Measurements from ENCODE around the gene LY9. TPM values are rescaled to one million over a fixed set of nuclear protein-coding genes. Genes with fewer than 3 reads are reported as not detected.

Gene LY9
- total RNA-seq, 5 donors from 2014 or later (not counting 1 experiment from before 2014, with no cell fraction given) = 95.4 to 127 (median 101) TPM

DNA sequence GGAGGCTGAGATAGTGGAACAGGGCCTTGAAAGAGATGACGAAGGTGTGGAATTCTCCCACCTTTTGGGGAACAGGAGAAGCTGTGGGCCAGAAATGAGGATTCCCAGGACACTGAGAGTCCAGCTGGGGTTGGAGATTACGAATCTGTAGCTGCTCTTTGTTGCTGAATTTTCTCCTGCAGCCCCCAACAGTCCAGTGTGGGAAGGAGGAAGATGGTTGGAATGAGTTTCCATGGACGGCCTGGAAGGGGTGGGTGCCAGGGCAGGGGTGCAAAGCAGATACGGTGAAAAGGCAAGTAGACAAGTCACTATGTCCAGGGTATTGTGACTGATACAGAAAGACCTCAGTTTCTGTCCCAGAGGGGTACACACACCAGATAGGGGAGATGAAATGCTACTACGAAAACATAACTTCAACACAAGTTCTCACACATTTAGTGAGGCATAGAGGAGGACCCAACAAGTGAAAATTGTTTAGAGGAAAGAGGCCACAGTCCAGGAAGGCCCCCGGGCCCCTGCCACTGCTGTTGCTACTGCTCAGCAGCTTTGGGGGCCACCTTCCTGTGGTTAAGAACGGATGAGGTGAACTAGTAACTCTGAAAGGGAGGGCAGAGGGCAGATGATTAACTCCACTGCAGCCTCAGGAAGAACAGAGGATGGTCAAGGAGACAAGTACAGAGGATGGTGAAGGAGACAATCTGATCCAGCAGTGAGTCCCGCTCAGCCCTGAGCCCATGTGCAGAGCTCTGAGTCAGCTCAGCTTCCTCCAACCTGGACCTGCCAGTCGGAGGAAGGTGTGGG, 59.4 kb downstream of the LY9 start:
- CTCF ChIA-PET = interaction anchor here (0.6 to 1.4 kb wide), 5 partner anchors 18 to 87 kb away, joined by 3 to 6 read pairs (median 4); no protein-coding TSS in a partner anchor
- Mint-ChIP-seq H3K4me1 (peaks cover 3 to 18% (median 7%) of the 10 kb centered on the region in 3 donors), H3K27me3 (no peaks in the 10 kb centered on the region), H3K9me3 (no peaks in the 10 kb centered on the region), H3K27ac (no peak overlapping the region), H3K4me3 (no peak overlapping the region), H3K36me3 (no peaks in the 10 kb centered on the region)
- no peaks in the 10 kb centered on the region for H3K9me3 ChIP-seq
- peak overlapping the region; percentile 58 for H3K27ac ChIP-seq (ENCODE audit: low read length)
- ATAC-seq (replicated peaks in 1 of 4) (peak; percentile 48 to 83 (median 74)), DNase-seq (peak in 9 of 35 experiments; percentile 10 to 34 (median 28))
- H3K27me3 ChIP-seq (replicated peaks in 1 of 2; ENCODE audit: control insufficient read depth in 2 of 2, extremely low read depth in 1 of 2, insufficient read depth in 2 of 2, low read length in 1 of 2) = no peaks in the 10 kb centered on the region
- H3K36me3 ChIP-seq (ENCODE audit: control insufficient read depth in 2 of 2, extremely low read depth in 1 of 2, insufficient read depth in 1 of 2, low read length in 1 of 2) = no peaks in the 10 kb centered on the region
- WGBS (ENCODE audit: insufficient coverage) = 38% methylated on average over 7 of the region's 9 CpGs
- POLR2A ChIA-PET = no interaction called here
- H3K4me3 ChIP-seq (ENCODE audit: control insufficient read depth in 1 of 2, extremely low read depth in 1 of 2, low read length in 1 of 2) = no peak overlapping the region
- peaks cover 13 to 46% of the 10 kb centered on the region in 2 experiments for H3K4me1 ChIP-seq (ENCODE audit: control insufficient read depth in 1 of 2, extremely low read depth in 1 of 2, insufficient read depth in 2 of 2, low read length in 2 of 2)

DNA sequence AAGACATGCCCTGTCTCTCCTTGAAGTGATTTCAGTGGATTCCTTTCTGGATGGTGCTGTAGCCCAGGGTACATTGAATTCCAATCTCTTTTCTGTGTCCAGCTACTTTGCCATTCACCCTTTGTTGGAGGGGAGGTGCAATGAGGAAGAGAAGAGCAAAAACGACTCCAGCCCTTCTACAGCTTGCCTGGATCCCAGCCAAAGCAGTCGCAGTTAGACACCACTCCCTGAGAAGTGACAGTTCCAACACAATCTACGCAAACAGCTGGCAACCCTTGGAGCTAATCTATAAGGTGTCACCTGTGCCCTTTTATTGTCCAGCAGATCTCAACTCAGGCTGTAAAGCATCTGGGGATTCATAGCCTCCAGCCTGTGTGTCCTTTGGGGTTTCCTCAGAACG, 62.1 kb downstream of the LY9 start:
- 48% methylated on average over 4 of the region's 4 CpGs for WGBS (ENCODE audit: insufficient coverage)
- H3K4me1 Mint-ChIP-seq = peaks cover 14 to 38% (median 19%) of the 10 kb centered on the region in 3 donors
- DNase-seq (no peak), ATAC-seq (replicated peaks in 1 of 4) (no peak)
- ChIA-PET CTCF (interaction anchor here in 1 of 2 donors (0.6 to 1.1 kb wide), 2 partner anchors 15 to 172 kb away, joined by 3 to 4 read pairs; no protein-coding TSS in a partner anchor), POLR2A (no interaction called here)
- no peak overlapping the region for H3K27ac Mint-ChIP-seq
- H3K9me3 Mint-ChIP-seq = no peaks in the 10 kb centered on the region
- Histone ChIP-seq H3K4me3 (ENCODE audit: control insufficient read depth in 1 of 2, extremely low read depth in 1 of 2, low read length in 1 of 2) (no peak overlapping the region), H3K27me3 (replicated peaks in 1 of 2; ENCODE audit: control insufficient read depth in 2 of 2, extremely low read depth in 1 of 2, insufficient read depth in 2 of 2, low read length in 1 of 2) (no peaks in the 10 kb centered on the region), H3K36me3 (ENCODE audit: control insufficient read depth in 2 of 2, extremely low read depth in 1 of 2, insufficient read depth in 1 of 2, low read length in 1 of 2) (no peaks in the 10 kb centered on the region), H3K27ac (ENCODE audit: low read length) (peak overlapping the region; percentile 4), H3K4me1 (ENCODE audit: control insufficient read depth in 1 of 2, extremely low read depth in 1 of 2, insufficient read depth in 2 of 2, low read length in 2 of 2) (peaks cover 15 to 62% of the 10 kb centered on the region in 2 experiments), H3K9me3 (no peaks in the 10 kb centered on the region)
- H3K4me3 Mint-ChIP-seq = no peak overlapping the region
- no peaks in the 10 kb centered on the region for H3K36me3 Mint-ChIP-seq
- H3K27me3 Mint-ChIP-seq = no peaks in the 10 kb centered on the region

DNA sequence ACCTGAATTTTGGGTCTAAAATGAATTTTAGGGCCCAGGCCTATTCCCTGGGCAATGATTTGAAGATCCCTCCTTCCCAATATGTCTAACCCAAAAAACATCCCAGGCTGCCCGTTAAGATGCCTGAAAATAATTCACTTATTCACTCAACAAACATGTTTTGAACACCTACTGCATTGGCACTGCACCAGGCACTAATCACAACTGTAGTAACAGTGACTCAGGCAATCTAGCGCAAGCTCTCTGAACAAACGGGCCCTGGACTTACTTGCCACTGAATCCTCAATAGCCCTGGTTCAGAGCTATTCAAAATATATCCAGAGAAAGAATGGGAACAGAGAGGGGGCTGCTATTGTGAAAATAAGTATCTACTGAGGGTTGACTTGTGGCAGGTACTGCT, 62.5 kb downstream of the LY9 start:
- Histone ChIP-seq H3K4me3 (ENCODE audit: control insufficient read depth in 1 of 2, extremely low read depth in 1 of 2, low read length in 1 of 2) (no peak overlapping the region), H3K9me3 (no peaks in the 10 kb centered on the region), H3K27me3 (replicated peaks in 1 of 2; ENCODE audit: control insufficient read depth in 2 of 2, extremely low read depth in 1 of 2, insufficient read depth in 2 of 2, low read length in 1 of 2) (no peaks in the 10 kb centered on the region), H3K27ac (ENCODE audit: low read length) (no peak overlapping the region), H3K4me1 (ENCODE audit: control insufficient read depth in 1 of 2, extremely low read depth in 1 of 2, insufficient read depth in 2 of 2, low read length in 2 of 2) (peaks cover 15 to 65% of the 10 kb centered on the region in 2 experiments), H3K36me3 (ENCODE audit: control insufficient read depth in 2 of 2, extremely low read depth in 1 of 2, insufficient read depth in 1 of 2, low read length in 1 of 2) (no peaks in the 10 kb centered on the region)
- POLR2A ChIA-PET = no interaction called here
- no peaks in the 10 kb centered on the region for H3K9me3 Mint-ChIP-seq
- no peak overlapping the region for H3K4me3 Mint-ChIP-seq
- ATAC-seq (replicated peaks in 1 of 4) = no peak
- peak overlapping the region in 1 of 2 donors; percentile 15 for H3K27ac Mint-ChIP-seq
- CTCF ChIA-PET = interaction anchor here (0.6 to 1.1 kb wide), 2 partner anchors 15 to 67 kb away, joined by 4 read pairs; no protein-coding TSS in a partner anchor
- H3K27me3 Mint-ChIP-seq = no peaks in the 10 kb centered on the region
- DNase-seq = no peak
- H3K4me1 Mint-ChIP-seq = peaks cover 14 to 40% (median 20%) of the 10 kb centered on the region in 3 donors
- 67% methylated on average over 1 of the region's 3 CpGs for WGBS (ENCODE audit: insufficient coverage)
- H3K36me3 Mint-ChIP-seq = no peaks in the 10 kb centered on the region

DNA sequence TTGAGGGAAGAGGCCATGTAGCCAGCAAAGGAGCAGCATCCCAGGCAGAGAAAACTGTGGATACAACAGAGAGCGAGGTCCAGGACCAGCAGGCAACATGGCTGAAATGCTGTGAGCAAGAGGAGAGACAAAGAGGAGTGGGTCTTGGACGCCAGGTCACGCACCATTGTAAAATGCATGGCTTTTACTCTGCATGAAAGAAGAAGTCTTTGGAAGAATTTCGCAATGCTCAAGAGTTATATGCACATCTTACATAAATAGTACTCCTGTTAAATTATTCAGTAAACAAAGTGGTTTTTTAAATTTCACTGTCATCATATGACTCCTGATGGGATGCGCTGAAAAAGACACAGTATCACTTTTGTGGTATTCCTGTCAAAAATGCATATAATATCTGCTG, 63.2 kb downstream of the LY9 start:
- DNase-seq = no peak
- Histone ChIP-seq H3K27ac (ENCODE audit: low read length) (no peak overlapping the region), H3K27me3 (replicated peaks in 1 of 2; ENCODE audit: control insufficient read depth in 2 of 2, extremely low read depth in 1 of 2, insufficient read depth in 2 of 2, low read length in 1 of 2) (no peaks in the 10 kb centered on the region), H3K4me3 (ENCODE audit: control insufficient read depth in 1 of 2, extremely low read depth in 1 of 2, low read length in 1 of 2) (no peak overlapping the region), H3K9me3 (no peaks in the 10 kb centered on the region), H3K36me3 (ENCODE audit: control insufficient read depth in 2 of 2, extremely low read depth in 1 of 2, insufficient read depth in 1 of 2, low read length in 1 of 2) (no peaks in the 10 kb centered on the region), H3K4me1 (ENCODE audit: control insufficient read depth in 1 of 2, extremely low read depth in 1 of 2, insufficient read depth in 2 of 2, low read length in 2 of 2) (peaks cover 15 to 66% of the 10 kb centered on the region in 2 experiments)
- CTCF ChIA-PET = interaction anchor here in 1 of 2 donors (0.6 kb wide), 1 partner anchor 66 kb away, joined by 4 read pairs; no protein-coding TSS in a partner anchor
- Mint-ChIP-seq H3K9me3 (no peaks in the 10 kb centered on the region), H3K27me3 (no peaks in the 10 kb centered on the region), H3K4me1 (peaks cover 17 to 44% (median 21%) of the 10 kb centered on the region in 3 donors), H3K27ac (no peak overlapping the region), H3K36me3 (no peaks in the 10 kb centered on the region), H3K4me3 (no peak overlapping the region)
- ATAC-seq (replicated peaks in 1 of 4) = no peak
- POLR2A ChIA-PET = no interaction called here
- WGBS (ENCODE audit: insufficient coverage) = 100% methylated on average over 1 of the region's 5 CpGs

DNA sequence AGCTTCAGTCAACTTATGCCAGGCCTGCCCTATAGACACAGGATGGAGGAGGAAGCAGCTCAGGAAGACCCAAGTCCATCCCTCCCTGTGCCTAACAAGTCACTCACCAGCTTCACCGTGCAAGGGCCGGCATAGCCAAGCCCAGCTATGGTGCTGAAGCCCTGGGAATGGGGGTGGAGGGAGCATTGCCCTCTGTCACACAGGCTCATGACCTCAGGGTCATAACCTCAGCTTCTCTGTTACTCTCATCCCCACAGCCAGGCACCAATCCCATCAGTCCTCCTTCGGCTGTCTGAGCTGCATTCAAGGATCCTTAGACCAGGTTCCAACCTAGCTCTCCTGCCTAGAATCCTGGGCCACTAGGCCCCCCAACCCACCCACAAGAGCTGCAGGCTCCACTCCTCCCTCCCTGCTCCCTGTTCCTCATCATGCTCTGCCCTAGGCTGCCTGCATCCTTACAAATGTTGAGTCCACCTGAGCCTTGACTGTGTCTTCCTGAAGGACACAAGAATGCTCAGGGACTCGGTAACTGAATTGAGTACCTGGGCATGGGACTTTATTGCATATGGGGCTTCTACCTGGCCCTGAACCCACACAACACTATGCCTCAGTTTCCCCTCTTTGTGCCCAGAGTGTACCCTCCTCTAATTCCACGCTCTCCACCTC, 65.0 kb downstream of the LY9 start:
- Histone ChIP-seq H3K4me1 (ENCODE audit: control insufficient read depth in 1 of 2, extremely low read depth in 1 of 2, insufficient read depth in 2 of 2, low read length in 2 of 2) (peaks cover 8 to 49% of the 10 kb centered on the region in 2 experiments), H3K36me3 (ENCODE audit: control insufficient read depth in 2 of 2, extremely low read depth in 1 of 2, insufficient read depth in 1 of 2, low read length in 1 of 2) (no peaks in the 10 kb centered on the region), H3K27ac (ENCODE audit: low read length) (peak overlapping the region; percentile 32), H3K27me3 (replicated peaks in 1 of 2; ENCODE audit: control insufficient read depth in 2 of 2, extremely low read depth in 1 of 2, insufficient read depth in 2 of 2, low read length in 1 of 2) (no peaks in the 10 kb centered on the region), H3K4me3 (ENCODE audit: control insufficient read depth in 1 of 2, extremely low read depth in 1 of 2, low read length in 1 of 2) (peak overlapping the region in 1 of 2 donors; percentile 44), H3K9me3 (no peaks in the 10 kb centered on the region)
- POLR2A ChIA-PET = interaction anchor here in 1 of 2 donors (0.6 to 0.9 kb wide), 2 partner anchors 9 to 11 kb away, joined by 3 to 4 read pairs; no protein-coding TSS in a partner anchor
- no peaks in the 10 kb centered on the region for H3K9me3 Mint-ChIP-seq
- ATAC-seq (replicated peaks in 1 of 4) (no peak), DNase-seq (no peak)
- H3K27ac Mint-ChIP-seq = peak overlapping the region; percentile 33 to 55
- peaks cover 17 to 45% (median 21%) of the 10 kb centered on the region in 3 donors for H3K4me1 Mint-ChIP-seq
- WGBS (ENCODE audit: insufficient coverage) = 91% methylated on average over 3 of the region's 5 CpGs
- CTCF ChIA-PET = no interaction called here
- H3K27me3 Mint-ChIP-seq = no peaks in the 10 kb centered on the region
- peak overlapping the region; percentile 16 to 41 (median 28) for H3K4me3 Mint-ChIP-seq
- H3K36me3 Mint-ChIP-seq = no peaks in the 10 kb centered on the region

Data from T-cell (primary cell).